Thyroid gland (tissue), 4 donors: ENCODE measurements around the gene ITGB1. TPM values are rescaled to one million over a fixed set of nuclear protein-coding genes. Genes with fewer than 3 reads are reported as not detected.
"Not testable (repeated sequence)": the region's sequence is repeated elsewhere in the genome, so short reads cannot be mapped to it uniquely, and the experiment has no call there.

Source experiments
- DNase-seq, 2 donors: peaks; one replicate each; pipeline ENCODE4 v3.0.0-alpha.2; 2019
- H3K27ac ChIP-seq, 3 donors: fragments of 200-600 bp; sonication (generic); 1 replicate in 2 of 3; 2 replicates in 1 of 3; pipeline ENCODE4 v1.5.1; 2016 to 2019; ENCODE audit warnings: mild to moderate bottlenecking in 1 of 3, moderate library complexity in 1 of 3
- H3K27me3 ChIP-seq: fragments of 200-600 bp; sonication (generic); one replicate; pipeline ENCODE4 v1.5.1; 2019
- H3K36me3 ChIP-seq, 2 donors: fragments of 200-600 bp; sonication (generic); one replicate each; pipeline ENCODE4 v1.5.1; 2016 to 2019
- H3K4me1 ChIP-seq, 2 donors: fragments of 200-600 bp; sonication (generic); one replicate each; pipeline ENCODE4 v1.5.1; 2017 to 2019
- H3K4me3 ChIP-seq, 3 donors: fragments of 200-600 bp; sonication (generic); replicated peaks in 1 of 3; 1 replicate in 2 of 3; 2 replicates in 1 of 3; pipeline ENCODE4 v1.5.1; 2016; ENCODE audit warnings: mild to moderate bottlenecking in 1 of 3
- H3K9me3 ChIP-seq: fragments of 200-600 bp; sonication (generic); one replicate; pipeline ENCODE4 v1.5.1; 2017
- POLR2A ChIP-seq, 2 donors: fragments of 450-650 bp; IDR thresholded peaks; one replicate each; pipeline ENCODE4 v1.6.1; 2017; ENCODE audit warnings: antibody characterized with exemption in 2 of 2, mild to moderate bottlenecking in 2 of 2, moderate library complexity in 1 of 2
- WGBS, 2 donors: methylation state at CpG; one replicate each; pipeline ENCODE4 v1.1.5; 2017; 5-methylcytosine and 5-hydroxymethylcytosine counted together
- intact Hi-C: fragments of 100-400 bp; cut with DNase I; formaldehyde crosslinking; loops from one replicate; pipeline ENCODE4 v1.15.1; 2023
- total RNA-seq, 4 donors: library from RNA; depleted of rRNA; stranded (reverse); fragments of >200 nt; gene quantifications; one replicate each; pipeline ENCODE4 v1.2.3, GENCODE V29; 2016
- TF ChIP-seq, protein P1 (sequence below), 6 experiments: fragments of 200-600 bp in 3 of 6; fragments of 450-650 bp in 3 of 6; sonication (generic) in 3 of 6; IDR thresholded peaks; one replicate each; pipeline ENCODE4 v1.5.1; 2016 to 2019; ENCODE audit warnings: antibody characterized with exemption in 6 of 6, mild to moderate bottlenecking in 2 of 6, inconsistent platforms in 1 of 6, moderate library complexity in 1 of 6

The ITGB1 gene
- total RNA-seq, 4 donors from 2014 or later, result 264 to 699 (median 417) TPM

DNA sequence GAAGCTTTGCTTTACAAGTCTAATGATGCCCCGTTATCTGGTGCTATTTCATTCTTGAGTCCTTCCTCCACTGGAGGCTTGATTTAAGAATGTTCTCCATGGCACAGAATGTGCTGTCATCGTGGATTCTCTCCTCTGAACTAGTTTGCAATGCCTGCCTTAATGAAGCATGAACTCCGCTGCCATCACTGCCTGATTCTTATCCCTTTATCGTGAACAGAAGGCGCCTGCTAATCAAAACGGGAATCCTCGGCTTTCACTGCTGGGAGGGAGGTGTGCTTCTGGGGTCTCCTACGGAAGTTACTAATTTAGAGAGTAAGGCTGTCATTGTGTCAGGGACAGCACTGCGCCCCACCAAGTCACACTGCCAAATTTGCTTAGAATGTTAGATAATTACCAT, 56.2 kb downstream of the ITGB1 start:
- H3K36me3 ChIP-seq, result peaks cover 0 to 4% of the 10 kb centered on the region in 2 donors
- intact Hi-C loops, result no loop called here

GRCh38 chr10:32895200-32895968, 62.6 kb downstream of the ITGB1 start:
- H3K36me3 ChIP-seq, result peaks cover 0 to 13% of the 10 kb centered on the region in 2 donors
- intact Hi-C loops, H3K27ac ChIP-seq, H3K27me3 ChIP-seq, DNase-seq, H3K4me1 ChIP-seq, H3K9me3 ChIP-seq, H3K4me3 ChIP-seq: not testable (repeated sequence)
- 94 to 95% methylated on average over 7 of the region's 7 CpGs for WGBS, 2 donors

More for the DNA sequence above, 56.2 kb downstream of the ITGB1 start:
- WGBS, 2 donors, result 93 to 95% methylated on average over 9 of the region's 9 CpGs
- TF ChIP-seq, protein P1, sequence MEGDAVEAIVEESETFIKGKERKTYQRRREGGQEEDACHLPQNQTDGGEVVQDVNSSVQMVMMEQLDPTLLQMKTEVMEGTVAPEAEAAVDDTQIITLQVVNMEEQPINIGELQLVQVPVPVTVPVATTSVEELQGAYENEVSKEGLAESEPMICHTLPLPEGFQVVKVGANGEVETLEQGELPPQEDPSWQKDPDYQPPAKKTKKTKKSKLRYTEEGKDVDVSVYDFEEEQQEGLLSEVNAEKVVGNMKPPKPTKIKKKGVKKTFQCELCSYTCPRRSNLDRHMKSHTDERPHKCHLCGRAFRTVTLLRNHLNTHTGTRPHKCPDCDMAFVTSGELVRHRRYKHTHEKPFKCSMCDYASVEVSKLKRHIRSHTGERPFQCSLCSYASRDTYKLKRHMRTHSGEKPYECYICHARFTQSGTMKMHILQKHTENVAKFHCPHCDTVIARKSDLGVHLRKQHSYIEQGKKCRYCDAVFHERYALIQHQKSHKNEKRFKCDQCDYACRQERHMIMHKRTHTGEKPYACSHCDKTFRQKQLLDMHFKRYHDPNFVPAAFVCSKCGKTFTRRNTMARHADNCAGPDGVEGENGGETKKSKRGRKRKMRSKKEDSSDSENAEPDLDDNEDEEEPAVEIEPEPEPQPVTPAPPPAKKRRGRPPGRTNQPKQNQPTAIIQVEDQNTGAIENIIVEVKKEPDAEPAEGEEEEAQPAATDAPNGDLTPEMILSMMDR (IDR thresholded peaks at IDR 0.05), result no peak
- no peak for TF ChIP-seq POLR2A (IDR thresholded peaks at IDR 0.05)
- Histone ChIP-seq H3K27ac (no peak overlapping the region), H3K4me1 (no peaks in the 10 kb centered on the region), H3K9me3 (no peaks in the 10 kb centered on the region), H3K4me3 (no peak overlapping the region), H3K27me3 (no peaks in the 10 kb centered on the region)
- DNase-seq, result no peak

GRCh38 chr10:32893916-32894664, 63.9 kb downstream of the ITGB1 start:
- no peak overlapping the region for H3K4me3 ChIP-seq
- no peak for DNase-seq
- intact Hi-C loops, result no loop called here
- no peak overlapping the region for H3K27ac ChIP-seq
- H3K9me3 ChIP-seq, result no peaks in the 10 kb centered on the region
- no peaks in the 10 kb centered on the region for H3K27me3 ChIP-seq
- TF ChIP-seq, protein P1 (IDR thresholded peaks at IDR 0.05), result no peak
- no peak for TF ChIP-seq POLR2A (IDR thresholded peaks at IDR 0.05)
- WGBS, 2 donors, result 90 to 91% methylated on average over 2 of the region's 2 CpGs
- H3K36me3 ChIP-seq, result peaks cover 0 to 13% of the 10 kb centered on the region in 2 donors
- H3K4me1 ChIP-seq, result no peaks in the 10 kb centered on the region

DNA sequence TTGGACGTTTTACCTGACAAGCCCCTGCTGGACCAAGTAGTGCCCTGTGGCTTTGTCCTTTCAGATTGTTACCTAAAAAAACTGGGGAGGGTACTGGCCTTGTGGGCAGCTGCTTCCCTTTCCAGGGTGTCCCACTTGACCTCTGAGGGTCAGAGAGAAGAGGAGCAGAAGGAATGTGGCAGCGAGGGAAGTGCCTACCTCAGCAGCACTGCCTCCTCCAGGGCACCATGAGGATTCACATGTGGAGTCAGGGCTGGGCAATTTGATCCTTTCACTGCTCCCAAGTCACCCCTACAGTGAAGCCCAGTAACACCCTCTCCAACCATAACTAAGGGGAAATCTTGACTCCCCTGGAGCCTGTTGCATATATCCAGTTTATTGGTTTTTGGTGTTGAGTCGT, 64.6 kb downstream of the ITGB1 start:
- no peak overlapping the region for H3K27ac ChIP-seq
- H3K4me1 ChIP-seq, result no peaks in the 10 kb centered on the region
- intact Hi-C loops, result no loop called here
- no peak for DNase-seq
- no peak overlapping the region for H3K4me3 ChIP-seq
- no peaks in the 10 kb centered on the region for H3K27me3 ChIP-seq
- H3K9me3 ChIP-seq, result no peaks in the 10 kb centered on the region
- peaks cover 0 to 13% of the 10 kb centered on the region in 2 donors for H3K36me3 ChIP-seq
- 52 to 53% methylated on average over 3 of the region's 3 CpGs for WGBS, 2 donors
- TF ChIP-seq, protein P1 (IDR thresholded peaks at IDR 0.05), result no peak
- no peak for TF ChIP-seq POLR2A (IDR thresholded peaks at IDR 0.05)

- Histone ChIP-seq H3K27me3 (no peaks in the 10 kb centered on the region), H3K4me1 (no peaks in the 10 kb centered on the region), H3K27ac (no peak overlapping the region), H3K36me3 (peaks cover 0 to 9% of the 10 kb centered on the region in 2 donors), H3K9me3 (no peaks in the 10 kb centered on the region), H3K4me3 (no peak overlapping the region)
- DNase-seq, result no peak
- intact Hi-C loops, result no loop called here
- TF ChIP-seq, protein P1 (IDR thresholded peaks at IDR 0.05), result no peak
- no peak for TF ChIP-seq POLR2A (IDR thresholded peaks at IDR 0.05)
- WGBS, 2 donors, result 74 to 75% methylated on average over 8 of the region's 8 CpGs
Observed at GRCh38 chr10:32891261-32891660, 66.8 kb downstream of the ITGB1 start.
